NCI-H510A (cell line): ENCODE measurements around the gene NUDT13.

Source experiments
- DNase-seq: peaks from one replicate; lab custom pipeline; 2025; lab: John Stamatoyannopoulos, UW

The NUDT13 gene

GRCh38 chr10:73110345-73110849 is at the start of gene NUDT13:
Gene NUDT13 (plus strand): TSS chr10:73110455. CDS start chr10:73114366, 3,911 bp downstream.
- peak; percentile 61 for DNase-seq

- DNase-seq, result peak; percentile 11
Observed at GRCh38 chr10:73060738-73061635, 49.3 kb upstream of the NUDT13 start.

- no peak for DNase-seq
Observed at GRCh38 chr10:73061743-73062142, 48.5 kb upstream of the NUDT13 start.

- DNase-seq, result no peak
Observed at GRCh38 chr10:73065441-73065840, 44.8 kb upstream of the NUDT13 start.

GRCh38 chr10:73073627-73074026 is 36.6 kb upstream of the NUDT13 start:
- no peak for DNase-seq

GRCh38 chr10:73075829-73076228 is 34.4 kb upstream of the NUDT13 start:
- no peak for DNase-seq

- DNase-seq, result no peak
Observed at GRCh38 chr10:73076360-73077183, 33.7 kb upstream of the NUDT13 start.

GRCh38 chr10:73079779-73080541 is 30.3 kb upstream of the NUDT13 start:
- no peak for DNase-seq

GRCh38 chr10:73083221-73083620 is 27.0 kb upstream of the NUDT13 start:
- no peak for DNase-seq

GRCh38 chr10:73084209-73084608 is 26.0 kb upstream of the NUDT13 start:
- DNase-seq, result no peak

- DNase-seq, result no peak
Observed at GRCh38 chr10:73086816-73087215, 23.4 kb upstream of the NUDT13 start.

GRCh38 chr10:73088304-73088703 is 22.0 kb upstream of the NUDT13 start:
- no peak for DNase-seq

GRCh38 chr10:73092830-73093229 is 17.4 kb upstream of the NUDT13 start:
- DNase-seq, result no peak

GRCh38 chr10:73093922-73094850 is 16.1 kb upstream of the NUDT13 start:
- DNase-seq, result no peak

- DNase-seq, result no peak
Observed at GRCh38 chr10:73094986-73095480, 15.2 kb upstream of the NUDT13 start.

- DNase-seq, result no peak
Observed at GRCh38 chr10:73095481-73096021, 14.7 kb upstream of the NUDT13 start.

GRCh38 chr10:73096041-73096448 is 14.2 kb upstream of the NUDT13 start:
- peak; percentile 25 for DNase-seq

GRCh38 chr10:73096449-73097304 is 13.6 kb upstream of the NUDT13 start, which contains the start of gene P4HA1:
Gene P4HA1 (minus strand): TSS chr10:73096866. CDS start chr10:73074883, 21,983 bp downstream.
- peak; percentile 89 for DNase-seq

- DNase-seq, result no peak
Observed at GRCh38 chr10:73097305-73097670, 13.0 kb upstream of the NUDT13 start.
